NCI-H69 (cell line): ENCODE data around the gene GGT5.

ENCODE experiments used
- DNase-seq: peaks from one replicate; lab custom pipeline; 2025; lab: John Stamatoyannopoulos, UW

GGT5 gene

DNA sequence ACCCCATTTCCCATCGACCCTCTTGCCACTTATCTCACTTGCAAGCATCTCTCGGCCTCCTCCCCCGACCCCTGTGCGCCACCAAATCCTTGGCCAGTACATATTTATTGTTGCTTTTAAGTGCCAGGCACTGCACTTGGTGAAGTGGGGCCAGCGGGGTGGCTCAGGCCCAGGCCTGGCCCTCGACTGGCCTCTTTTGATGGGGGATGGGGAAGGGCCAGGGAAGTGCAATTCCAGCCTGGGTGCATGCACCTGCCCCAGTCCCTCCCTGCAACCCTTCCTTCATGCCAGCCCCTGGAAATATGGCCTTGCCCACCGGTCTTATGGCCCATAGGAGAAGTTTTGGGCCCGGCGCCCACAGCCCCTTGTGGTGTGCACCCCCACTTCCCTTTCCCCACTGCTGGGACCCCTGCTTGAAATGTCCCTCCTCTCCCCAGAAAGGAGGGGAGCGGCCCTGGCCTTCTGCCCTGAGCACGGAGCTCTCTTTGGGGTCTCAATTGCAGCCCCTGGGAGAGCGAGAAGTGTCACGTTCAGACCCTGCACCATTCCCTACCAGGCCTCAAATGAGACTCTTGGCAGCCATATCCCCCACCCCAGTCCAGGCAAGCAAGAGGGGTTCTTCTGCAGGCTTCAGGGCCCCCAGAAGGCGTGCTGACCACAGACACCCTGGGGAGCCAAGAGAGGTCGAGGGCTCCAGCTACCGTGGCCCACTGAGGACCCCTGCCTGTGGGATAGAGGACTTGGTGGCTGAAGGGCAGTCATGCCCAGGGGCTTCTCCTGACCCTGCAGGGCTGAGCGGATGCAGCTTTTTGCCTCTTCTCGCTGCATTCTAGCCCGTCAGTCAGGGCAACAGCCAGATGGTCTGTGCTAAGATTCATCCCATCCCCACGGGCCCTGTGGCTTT lies 62.6 kb downstream of the GGT5 start:
- DNase-seq, result no peak

DNA sequence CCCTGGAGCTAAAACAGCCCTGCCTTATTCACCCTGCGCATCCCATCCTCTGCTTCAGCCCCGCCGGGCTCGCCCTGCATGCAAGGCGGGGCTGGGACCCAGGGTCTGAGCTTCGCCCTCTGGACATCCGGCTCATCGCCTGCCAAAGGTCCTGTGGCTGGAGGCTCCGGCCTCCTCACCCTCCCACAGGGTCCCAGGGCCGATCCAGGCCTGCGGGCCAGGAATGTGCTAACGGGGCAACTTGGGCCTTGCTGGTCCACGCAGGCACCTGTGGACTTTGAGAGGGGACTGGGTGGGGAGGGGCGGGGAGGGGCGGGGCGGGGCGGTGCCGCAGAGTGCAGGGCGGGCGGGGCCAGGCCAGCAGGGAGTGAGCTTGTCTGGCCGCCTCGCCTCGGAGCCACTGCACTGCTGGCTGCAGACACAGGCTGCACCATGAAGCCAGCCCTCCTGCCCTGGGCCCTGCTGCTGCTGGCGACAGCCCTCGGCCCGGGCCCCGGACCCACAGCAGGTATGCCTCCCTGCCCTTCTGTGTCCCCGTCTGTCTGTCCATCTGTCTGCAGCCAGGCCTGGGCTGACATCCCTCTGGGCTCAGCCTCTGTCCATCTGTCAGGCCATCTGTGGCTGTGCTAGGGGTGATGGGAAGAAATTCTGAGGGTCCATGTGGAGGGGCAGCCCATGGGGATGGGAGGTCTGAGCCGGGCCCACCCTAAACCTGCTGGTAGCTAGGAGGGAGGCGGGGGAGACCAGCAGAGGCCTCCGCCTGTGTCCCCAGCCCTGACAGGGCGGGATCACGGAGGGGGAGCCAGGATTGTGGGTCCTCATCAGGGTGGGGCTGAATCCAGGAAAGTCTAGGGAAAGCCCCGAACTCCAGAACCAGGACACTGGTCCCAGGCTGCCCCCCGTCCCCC lies 63.5 kb downstream of the GGT5 start, which contains the start of gene SUSD2:
SUSD2 (plus strand) TSS at position 400 of the 908 bp plus-strand sequence; CDS start at position 433, 33 bp downstream.
- DNase-seq, result peak; percentile 69

DNA sequence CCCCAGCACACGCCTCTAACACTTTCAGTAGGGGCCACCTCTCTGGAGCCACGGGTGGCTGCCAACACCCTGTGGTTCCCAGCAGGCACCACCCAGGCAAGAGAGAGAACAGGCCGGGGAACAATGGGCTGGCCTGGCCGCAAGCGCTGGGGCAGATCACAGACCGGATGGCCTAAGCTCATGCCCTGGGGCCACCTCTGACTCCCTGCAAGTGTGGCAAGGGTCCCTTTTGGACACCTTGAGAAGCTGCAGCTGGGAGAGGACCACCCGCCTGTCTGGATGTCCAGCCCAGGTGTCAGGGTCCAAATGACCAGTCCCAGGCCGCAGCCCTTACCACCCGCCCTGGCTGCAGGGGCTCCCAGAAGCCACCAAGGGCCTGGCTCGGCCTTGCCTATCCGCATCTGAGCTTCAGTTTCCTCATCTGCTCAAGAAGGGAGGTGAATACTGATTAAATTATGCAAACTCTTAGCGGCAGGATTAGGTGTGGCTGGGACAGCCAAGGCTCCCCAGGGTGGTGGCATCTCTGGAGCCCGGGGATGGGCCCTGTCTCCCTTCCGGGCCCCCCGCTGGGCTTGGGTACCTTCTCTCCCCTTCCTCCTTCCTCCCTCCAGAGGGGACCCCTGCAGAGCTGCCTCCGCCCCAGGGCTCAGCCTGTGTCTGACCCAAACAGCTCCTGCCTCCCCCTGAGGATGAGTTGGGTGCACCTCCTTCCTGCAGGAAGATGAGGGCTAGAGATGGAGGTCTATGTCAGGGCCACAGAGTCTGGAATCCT lies 64.4 kb downstream of the GGT5 start:
- peak; percentile 60 for DNase-seq

DNA sequence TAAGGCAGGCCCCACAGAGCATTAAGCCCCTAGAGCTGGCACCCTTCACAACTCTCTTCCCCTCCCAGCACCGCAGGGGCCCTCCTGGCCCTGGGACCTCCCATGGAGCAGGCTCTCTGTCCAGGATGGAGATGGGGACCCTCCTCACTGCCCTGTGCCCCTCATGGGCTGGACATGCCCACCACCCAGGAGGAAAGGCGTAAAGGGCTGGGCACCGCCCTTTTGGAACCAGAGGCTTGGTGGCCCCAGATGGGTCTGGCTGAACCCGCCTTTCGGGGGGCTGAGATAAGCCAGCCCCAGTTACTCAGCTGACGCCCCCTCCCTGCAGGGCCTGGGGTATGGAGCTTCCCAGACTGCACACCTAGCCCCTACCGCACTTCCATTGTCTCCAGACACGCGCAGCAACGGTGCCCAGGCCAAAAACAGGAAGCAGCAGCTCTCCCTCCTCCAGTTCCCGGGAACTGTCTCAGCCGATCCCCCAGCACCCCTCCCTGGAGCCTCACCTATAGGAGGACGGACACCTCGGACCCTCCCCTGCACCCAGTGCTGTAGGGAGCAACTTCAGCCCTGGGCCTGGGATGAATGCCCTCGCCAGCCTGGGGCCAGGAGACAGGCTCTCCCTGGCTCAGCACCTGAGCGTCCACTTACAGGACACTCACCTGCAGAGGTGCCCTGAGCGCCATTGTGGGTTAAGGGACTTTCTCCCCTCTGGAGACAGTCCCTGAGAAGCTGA lies 65.2 kb downstream of the GGT5 start:
- no peak for DNase-seq

DNA sequence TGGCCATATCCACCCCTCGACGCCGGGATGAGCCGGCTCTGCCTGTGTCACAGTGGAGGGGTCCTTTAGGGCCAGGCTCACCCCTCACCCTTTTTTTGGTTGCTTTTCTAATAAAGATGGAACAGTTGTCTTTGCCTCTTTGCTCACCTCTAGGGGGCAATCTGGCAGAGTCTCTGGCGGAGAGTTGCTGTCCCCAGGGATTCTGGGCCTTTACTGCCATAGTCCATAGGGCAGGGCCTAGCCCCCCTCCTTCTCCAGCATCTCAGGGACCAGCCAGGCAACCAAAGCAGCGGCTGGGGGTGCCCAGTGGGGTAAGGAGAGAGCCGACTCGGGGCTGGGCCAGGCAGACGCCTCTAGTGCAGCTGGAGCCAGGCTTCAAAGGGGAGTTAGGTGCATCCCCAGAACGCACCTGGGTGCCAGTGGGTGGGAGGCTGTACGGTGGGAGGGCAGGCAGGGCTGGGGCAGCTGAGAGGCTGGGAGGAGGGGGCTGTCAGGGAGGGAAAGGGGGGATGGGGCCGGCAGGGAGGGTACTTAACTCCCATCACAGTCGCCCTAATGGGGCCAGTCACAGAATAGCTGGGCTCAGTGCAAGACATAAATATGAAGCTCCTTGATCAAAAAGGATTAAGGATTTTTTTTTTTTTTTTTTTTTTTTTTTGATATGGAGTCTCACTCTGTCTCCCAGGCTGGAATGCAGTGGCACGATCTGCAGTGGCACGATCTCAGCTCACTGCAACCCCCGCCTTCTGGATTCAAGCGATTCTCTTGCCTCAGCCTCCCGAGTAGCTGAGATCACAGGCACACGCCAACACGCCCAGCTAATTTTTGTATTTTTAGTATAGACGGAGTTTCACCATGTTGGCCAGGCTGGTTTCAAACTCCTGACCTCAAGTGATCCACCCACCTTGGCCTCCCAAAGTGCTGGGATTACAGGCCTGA lies 66.1 kb downstream of the GGT5 start:
- peak; percentile 60 for DNase-seq

DNA sequence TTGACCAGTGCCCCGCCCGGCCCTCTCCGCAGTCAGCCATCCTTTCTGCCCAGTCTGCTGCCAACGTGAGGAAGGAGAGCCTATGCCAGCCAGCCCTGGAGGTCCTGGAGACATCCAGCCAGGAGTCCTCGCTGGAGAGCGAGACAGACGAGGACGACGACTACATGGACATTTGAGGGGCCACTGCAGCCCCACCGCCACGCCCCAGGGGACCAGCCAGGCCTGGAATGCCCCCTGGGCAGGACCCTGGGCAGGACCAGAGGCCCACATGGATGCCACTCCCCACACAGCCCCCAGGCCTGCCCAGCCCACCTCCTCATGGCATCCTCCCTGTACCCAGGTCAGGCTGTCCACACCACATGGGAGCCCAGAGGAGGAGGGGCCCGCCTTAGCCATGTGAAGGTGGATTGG lies 66.9 kb downstream of the GGT5 start:
- DNase-seq, result no peak

DNA sequence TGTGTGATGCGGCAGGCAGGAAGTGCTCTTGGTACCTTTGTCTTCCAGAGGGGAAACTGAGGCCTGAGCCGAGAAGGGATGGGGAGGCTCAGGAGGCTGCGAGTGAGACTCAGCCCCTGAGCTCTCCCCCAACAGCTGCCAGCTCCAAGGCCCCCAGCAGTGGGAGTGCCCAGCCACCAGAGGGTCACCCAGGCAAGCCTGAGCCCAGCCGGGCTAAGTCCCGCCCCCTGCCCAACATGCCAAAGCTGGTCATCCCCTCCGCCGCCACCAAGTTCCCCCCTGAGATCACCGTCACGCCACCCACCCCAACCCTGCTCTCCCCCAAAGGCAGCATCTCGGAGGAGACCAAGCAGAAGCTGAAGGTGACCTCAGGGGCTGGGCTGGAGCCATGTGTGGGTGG lies 67.4 kb downstream of the GGT5 start:
- DNase-seq, result no peak

DNA sequence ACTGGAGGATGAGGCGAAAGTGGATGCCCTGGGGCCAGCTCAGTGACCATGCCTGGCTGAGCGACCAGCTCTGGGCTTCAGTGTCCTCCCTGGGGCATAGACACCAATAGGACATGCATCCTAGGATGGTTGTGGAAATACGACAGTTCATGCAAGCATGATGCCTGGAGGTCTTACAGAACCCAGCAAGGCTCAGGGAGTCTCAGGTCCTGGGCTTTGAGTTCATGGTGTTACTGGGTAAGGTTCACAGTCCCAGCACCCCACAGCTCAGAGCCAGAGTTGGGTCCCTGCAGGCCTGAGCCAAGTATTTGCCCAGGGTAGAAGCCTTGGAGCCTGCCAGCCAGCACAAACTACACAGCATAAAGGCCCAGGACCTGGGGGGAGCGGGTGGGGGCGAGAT lies 67.8 kb downstream of the GGT5 start:
- no peak for DNase-seq

DNA sequence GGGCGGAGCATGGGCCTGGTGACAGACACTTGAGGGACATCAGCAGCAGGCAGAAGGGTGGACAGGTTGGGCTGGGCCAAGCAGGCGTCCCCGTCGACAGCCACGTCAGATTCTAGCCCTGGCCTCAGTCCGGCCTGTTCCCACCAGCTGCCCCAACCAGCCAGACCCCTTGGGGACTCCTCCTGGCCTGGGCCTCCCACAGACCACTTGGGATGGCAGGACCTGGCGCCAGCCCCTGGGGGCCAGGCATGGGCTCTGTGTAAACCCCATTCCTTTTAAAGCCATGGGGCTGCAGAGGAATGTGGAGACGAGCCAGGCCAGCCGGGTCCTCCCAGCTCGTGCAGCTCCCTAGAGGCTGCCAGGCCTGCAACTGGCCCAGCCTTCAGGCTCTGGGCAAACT lies 68.3 kb downstream of the GGT5 start:
- no peak for DNase-seq

DNA sequence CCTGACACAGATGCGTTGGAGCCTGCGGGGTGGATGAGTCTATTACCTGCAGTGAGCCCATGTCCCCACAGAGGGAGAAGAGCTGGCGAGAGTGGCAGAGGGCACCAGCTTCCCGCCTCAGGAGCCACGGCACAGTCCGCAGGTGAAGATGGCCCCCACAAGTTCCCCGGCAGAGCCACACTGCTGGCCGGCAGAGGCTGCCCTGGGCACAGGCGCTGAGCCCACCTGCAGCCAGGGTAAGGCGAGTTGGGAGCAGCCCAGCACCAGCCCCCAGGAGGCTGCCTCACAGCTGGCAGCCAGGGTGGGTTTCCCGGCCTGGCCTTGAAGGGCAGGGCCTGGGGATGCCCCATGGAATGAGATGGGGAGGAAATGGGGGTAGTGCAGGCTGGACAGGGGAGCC lies 68.8 kb downstream of the GGT5 start:
- no peak for DNase-seq

DNA sequence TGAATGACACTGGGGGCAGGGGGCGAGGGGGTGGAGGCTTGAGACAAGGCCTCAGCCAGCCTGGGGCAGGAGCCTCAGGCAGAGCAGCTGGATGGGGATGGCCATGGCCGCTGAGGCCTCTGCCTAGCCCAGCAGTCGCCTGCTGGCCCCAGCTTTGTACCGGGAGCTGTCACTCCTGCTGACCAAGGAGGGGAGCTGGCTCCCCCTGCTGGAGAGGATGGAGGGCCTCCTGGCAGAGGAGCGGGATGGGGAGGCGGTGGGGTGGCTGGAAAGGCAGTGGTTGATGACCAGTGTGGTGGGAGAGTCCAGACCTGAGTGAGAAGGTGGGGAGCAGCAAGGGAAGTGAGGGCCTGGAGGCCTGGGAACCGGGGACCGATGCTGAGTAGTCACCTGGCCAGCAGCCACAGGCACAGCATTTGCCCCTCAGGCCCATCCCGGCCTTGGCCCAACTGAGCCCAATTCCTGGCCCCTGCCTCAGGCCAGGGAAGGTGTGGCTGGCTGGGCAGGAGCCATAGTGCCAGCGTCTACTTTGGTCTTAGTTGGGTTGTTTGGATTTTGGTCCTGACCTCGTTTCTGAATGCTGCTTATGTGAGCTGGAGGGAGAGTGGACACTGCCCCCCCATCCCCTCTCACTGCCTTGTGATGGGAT lies 69.6 kb downstream of the GGT5 start:
- peak; percentile 75 for DNase-seq

DNA sequence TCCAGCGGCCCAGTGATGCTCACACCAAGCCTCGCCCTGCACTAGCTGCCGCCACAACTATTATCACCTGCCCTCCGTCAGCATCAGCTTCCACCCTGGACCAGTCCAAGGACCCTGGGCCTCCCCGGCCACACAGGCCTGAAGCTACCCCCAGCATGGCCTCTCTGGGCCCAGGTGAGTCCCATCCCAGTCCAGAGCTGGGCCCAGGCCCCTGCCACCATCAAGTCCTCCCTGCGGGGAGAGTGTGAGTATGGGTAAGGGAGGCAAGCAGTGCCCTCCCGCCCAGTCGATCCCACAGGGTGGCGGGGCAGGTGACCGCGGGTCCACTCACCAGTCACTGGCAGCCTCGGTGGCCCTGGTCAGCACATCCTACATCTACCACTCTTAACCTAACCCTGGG lies 73.1 kb downstream of the GGT5 start:
- no peak for DNase-seq

DNA sequence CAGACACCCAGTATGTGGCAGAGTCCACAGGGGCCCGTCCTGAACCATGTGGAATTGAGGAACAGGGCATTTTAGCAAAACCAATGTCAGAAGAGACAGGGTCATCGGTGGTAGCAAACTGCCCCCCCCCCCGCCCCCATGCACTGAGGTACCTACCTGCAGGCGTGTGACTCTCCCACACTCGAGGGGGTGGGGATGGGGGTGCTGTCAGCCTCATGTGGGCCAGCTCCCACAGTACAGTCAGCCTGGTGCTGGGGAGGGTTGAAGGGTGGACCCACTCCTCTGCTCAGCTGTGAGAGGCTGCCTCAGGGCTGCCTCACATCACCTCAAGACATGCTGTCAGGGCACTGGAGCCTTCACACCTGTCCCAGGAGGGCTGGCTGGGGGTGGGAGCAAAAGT lies 74.2 kb downstream of the GGT5 start:
- DNase-seq, result no peak

DNA sequence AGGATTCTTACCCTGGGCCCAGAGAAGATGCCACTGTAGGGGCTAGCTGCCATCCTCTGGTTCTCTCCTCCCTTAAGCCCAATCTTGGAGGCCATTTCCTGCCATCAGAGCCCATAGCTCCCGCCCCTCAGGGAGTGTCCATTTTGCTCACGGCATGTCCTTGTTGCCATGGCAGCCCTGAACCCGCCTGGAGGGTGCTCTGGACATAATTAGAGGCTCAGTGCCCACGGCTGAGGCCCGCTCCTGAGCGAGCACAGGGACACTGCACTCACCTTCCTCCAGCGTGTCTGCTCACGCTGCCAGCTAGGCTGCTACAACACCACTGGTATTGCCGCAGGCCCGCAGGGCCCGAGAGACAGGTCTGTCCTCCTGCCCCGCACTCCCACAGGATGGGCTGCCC lies 74.7 kb downstream of the GGT5 start:
- peak; percentile 70 for DNase-seq
